GM23248 (cell line): ENCODE measurements around the gene KRTAP4-1.

Source experiments
- EZH2 ChIP-seq: fragments of 200-600 bp; sonication (generic); IDR thresholded peaks from 2 replicates; pipeline ENCODE4 v1.6.1; 2018; ENCODE audit warnings: antibody characterized with exemption, mild to moderate bottlenecking; ENCODE audit not compliant: insufficient read depth, poor library complexity, severe bottlenecking
- EZH2phosphoT487 ChIP-seq: fragments of 200-600 bp; sonication (generic); IDR thresholded peaks from 2 replicates; pipeline ENCODE4 v1.6.1; 2018; ENCODE audit warnings: antibody characterized with exemption, moderate library complexity, mild to moderate bottlenecking, low read depth; ENCODE audit not compliant: insufficient read depth

GRCh38 chr17:41145261-41145660, 39.5 kb downstream of the KRTAP4-1 start:
- TF ChIP-seq EZH2phosphoT487, result no peak
- TF ChIP-seq EZH2, result no peak
